ENCODE results near the gene DGKQ. TPM values are rescaled to one million over a fixed set of nuclear protein-coding genes. Genes with fewer than 3 reads are reported as not detected.

Gene DGKQ
- total and polyA plus RNA-seq, 2 of the 13 experiments (the other 11 are each of a cell fraction or from before 2014, with no cell fraction given) = 4.5 to 7.2 TPM

DNA sequence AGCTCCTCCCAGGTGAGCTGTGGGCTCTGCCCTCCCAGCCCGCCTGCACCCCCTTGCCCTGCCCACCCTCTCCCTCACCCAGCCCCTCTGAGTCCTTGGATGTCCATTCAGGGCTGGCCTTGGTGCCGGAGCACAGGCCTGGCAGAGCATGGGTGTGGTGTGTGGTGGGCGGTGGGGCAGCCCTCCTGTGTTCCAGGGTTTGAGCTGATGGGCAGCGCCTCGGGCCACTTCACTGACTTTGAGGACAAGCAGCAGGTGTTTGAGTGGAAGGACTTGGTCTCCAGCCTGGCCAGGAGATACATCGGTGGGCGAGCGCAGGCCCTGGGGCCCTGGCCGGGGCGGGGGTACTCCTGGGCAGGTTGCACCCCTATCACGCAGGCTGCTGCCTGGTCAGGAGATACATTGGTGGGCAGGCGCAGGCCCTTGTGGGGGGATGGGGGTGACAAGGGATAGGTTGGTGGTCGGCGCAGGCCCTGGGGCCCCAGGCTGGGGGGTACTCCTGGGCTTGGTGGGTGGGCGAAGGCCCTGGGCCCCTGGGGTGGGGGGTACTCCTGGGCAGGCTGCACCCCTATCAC, 27.4 kb upstream of the DGKQ start:
- CTCF ChIA-PET (ENCODE audit: low intra/inter-chr PET ratio, low total read pairs) = no interaction called here
- Histone ChIP-seq H3K9me3 (ENCODE audit: low read length) (no peaks in the 10 kb centered on the region), H3K27me3 (ENCODE audit: control insufficient read depth in 1 of 2, insufficient read depth in 2 of 2, low read length in 2 of 2) (peaks cover 11 to 35% of the 10 kb centered on the region in 2 experiments; a peak in 4 of 5 replicates), H3K27ac (ENCODE audit: extremely low read length, insufficient read depth, low read length) (no peak overlapping the region), H4K20me1 (ENCODE audit: insufficient read depth, low read length) (no peaks in the 10 kb centered on the region), H3K4me3 (replicated peaks in 1 of 3; ENCODE audit: insufficient read depth in 1 of 3, low read depth in 2 of 3, low read length in 3 of 3) (no peak overlapping the region), H3K4me1 (ENCODE audit: insufficient read depth, low read length) (peaks cover 22% of the 10 kb centered on the region), H3K9ac (ENCODE audit: insufficient read depth, low read depth, low read length) (no peak overlapping the region), H3K79me2 (ENCODE audit: insufficient read depth, low read length) (no peaks in the 10 kb centered on the region), H3K36me3 (replicated peaks in 1 of 2; ENCODE audit: control insufficient read depth in 1 of 2, insufficient read depth in 2 of 2, low read length in 2 of 2) (no peaks in the 10 kb centered on the region), H2AFZ (ENCODE audit: low read length) (no peak overlapping the region), H3K4me2 (ENCODE audit: low read depth, low read length) (no peak overlapping the region)
- TF ChIP-seq, protein P1, sequence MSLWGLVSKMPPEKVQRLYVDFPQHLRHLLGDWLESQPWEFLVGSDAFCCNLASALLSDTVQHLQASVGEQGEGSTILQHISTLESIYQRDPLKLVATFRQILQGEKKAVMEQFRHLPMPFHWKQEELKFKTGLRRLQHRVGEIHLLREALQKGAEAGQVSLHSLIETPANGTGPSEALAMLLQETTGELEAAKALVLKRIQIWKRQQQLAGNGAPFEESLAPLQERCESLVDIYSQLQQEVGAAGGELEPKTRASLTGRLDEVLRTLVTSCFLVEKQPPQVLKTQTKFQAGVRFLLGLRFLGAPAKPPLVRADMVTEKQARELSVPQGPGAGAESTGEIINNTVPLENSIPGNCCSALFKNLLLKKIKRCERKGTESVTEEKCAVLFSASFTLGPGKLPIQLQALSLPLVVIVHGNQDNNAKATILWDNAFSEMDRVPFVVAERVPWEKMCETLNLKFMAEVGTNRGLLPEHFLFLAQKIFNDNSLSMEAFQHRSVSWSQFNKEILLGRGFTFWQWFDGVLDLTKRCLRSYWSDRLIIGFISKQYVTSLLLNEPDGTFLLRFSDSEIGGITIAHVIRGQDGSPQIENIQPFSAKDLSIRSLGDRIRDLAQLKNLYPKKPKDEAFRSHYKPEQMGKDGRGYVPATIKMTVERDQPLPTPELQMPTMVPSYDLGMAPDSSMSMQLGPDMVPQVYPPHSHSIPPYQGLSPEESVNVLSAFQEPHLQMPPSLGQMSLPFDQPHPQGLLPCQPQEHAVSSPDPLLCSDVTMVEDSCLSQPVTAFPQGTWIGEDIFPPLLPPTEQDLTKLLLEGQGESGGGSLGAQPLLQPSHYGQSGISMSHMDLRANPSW (CRISPR knock-in tag; IDR thresholded peaks at IDR 0.05; ENCODE audit: borderline replicate concordance) = no peak
- POLR2A ChIA-PET = no interaction called here
- 60% methylated on average over 1 of the region's 15 CpGs for WGBS (ENCODE audit: low lambda C conversion rate)
- no peak for DNase-seq (ENCODE audit: low spot score)
- no TSS peak for BruUV-seq (replicated peaks)
- ATAC-seq = no peak
- intact Hi-C loops (cut with micrococcal nuclease; ENCODE audit: unreplicated experiment) = no loop called here
- FAIRE-seq = no peak
- in situ Hi-C loops (cut with HindIII; ENCODE audit: extremely low pct_ligation_motif_present, low pct_unique_long_range_greater_than_20kb) = no loop called here

DNA sequence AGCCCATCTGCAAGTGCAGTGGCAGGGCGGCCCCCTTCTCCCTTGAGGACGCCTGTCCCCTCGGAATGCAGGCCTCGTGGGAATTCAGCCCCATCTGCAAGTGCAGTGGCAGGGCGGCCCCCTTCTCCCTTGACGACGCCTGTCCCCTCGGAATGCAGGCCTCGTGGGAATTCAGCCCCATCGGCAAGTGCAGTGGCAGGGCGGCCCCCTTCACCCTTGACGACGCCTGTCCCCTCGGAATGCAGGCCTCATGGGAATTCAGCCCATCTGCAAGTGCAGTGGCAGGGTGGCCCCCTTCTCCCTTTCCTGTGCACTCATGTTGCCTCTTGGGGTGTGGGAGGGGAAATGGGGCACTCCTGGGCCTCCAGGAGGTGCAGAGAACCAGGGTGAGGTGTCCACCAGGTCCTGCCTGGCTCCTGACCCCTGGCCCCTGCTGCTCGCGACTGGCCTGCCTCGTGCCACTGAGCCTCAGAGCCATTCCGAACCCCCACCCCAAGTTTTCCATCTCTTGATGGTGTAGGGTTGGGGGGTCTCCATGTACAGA, 26.6 kb upstream of the DGKQ start:
- no peak overlapping the region for H3K4me2 ChIP-seq (ENCODE audit: low read depth, low read length)
- no peaks in the 10 kb centered on the region for H3K36me3 ChIP-seq (replicated peaks in 1 of 2; ENCODE audit: control insufficient read depth in 1 of 2, insufficient read depth in 2 of 2, low read length in 2 of 2)
- H4K20me1 ChIP-seq (ENCODE audit: insufficient read depth, low read length) = no peaks in the 10 kb centered on the region
- FAIRE-seq (no peak), ATAC-seq (no peak), DNase-seq (ENCODE audit: low spot score) (no peak)
- WGBS (ENCODE audit: low lambda C conversion rate) = 33% methylated on average over 4 of the region's 18 CpGs
- H2AFZ ChIP-seq (ENCODE audit: low read length) = no peak overlapping the region
- no TSS peak for BruUV-seq (replicated peaks)
- no peak for TF ChIP-seq ZNF543 (CRISPR knock-in tag; IDR thresholded peaks at IDR 0.05)
- TF ChIP-seq ZNF367 (CRISPR knock-in tag; IDR thresholded peaks at IDR 0.05; ENCODE audit: borderline replicate concordance) = no peak
- TF ChIP-seq KLF15 (CRISPR knock-in tag; IDR thresholded peaks at IDR 0.05; ENCODE audit: borderline replicate concordance) = no peak
- no peak for TF ChIP-seq ZBTB1 (CRISPR knock-in tag; IDR thresholded peaks at IDR 0.05; ENCODE audit: borderline replicate concordance)
- TF ChIP-seq CREB3 (CRISPR knock-in tag; IDR thresholded peaks at IDR 0.05) = no peak
- no peak for TF ChIP-seq TCF7L2 (IDR thresholded peaks at IDR 0.05; ENCODE audit: low read depth, low read length)
- TF ChIP-seq RFXANK (CRISPR knock-in tag; IDR thresholded peaks at IDR 0.05) = no peak
- no peak for TF ChIP-seq TFDP2 (CRISPR knock-in tag; IDR thresholded peaks at IDR 0.05)
- no peak for TF ChIP-seq ADNP (CRISPR knock-in tag; IDR thresholded peaks at IDR 0.05)
- TF ChIP-seq ELF4 (CRISPR knock-in tag; IDR thresholded peaks at IDR 0.05; ENCODE audit: borderline replicate concordance) = no peak
- no peak for TF ChIP-seq FOXC1 (CRISPR knock-in tag; IDR thresholded peaks at IDR 0.05; ENCODE audit: borderline replicate concordance)
- no peak for TF ChIP-seq ZNF558 (CRISPR knock-in tag; IDR thresholded peaks at IDR 0.05; ENCODE audit: borderline replicate concordance)
- ChIA-PET POLR2A (no interaction called here), CTCF (ENCODE audit: low intra/inter-chr PET ratio, low total read pairs) (no interaction called here)
- H3K4me3 ChIP-seq (replicated peaks in 1 of 3; ENCODE audit: insufficient read depth in 1 of 3, low read depth in 2 of 3, low read length in 3 of 3) = no peak overlapping the region
- H3K27ac ChIP-seq (ENCODE audit: extremely low read length, insufficient read depth, low read length) = no peak overlapping the region
- in situ Hi-C loops (cut with HindIII; ENCODE audit: extremely low pct_ligation_motif_present, low pct_unique_long_range_greater_than_20kb) = no loop called here
- H3K4me1 ChIP-seq (ENCODE audit: insufficient read depth, low read length) = peaks cover 30% of the 10 kb centered on the region
- H3K79me2 ChIP-seq (ENCODE audit: insufficient read depth, low read length) = no peaks in the 10 kb centered on the region
- H3K9me3 ChIP-seq (ENCODE audit: low read length) = no peaks in the 10 kb centered on the region
- no peak overlapping the region for H3K9ac ChIP-seq (ENCODE audit: insufficient read depth, low read depth, low read length)
- intact Hi-C loops (cut with micrococcal nuclease; ENCODE audit: unreplicated experiment) = no loop called here
- peaks cover 9 to 29% of the 10 kb centered on the region in 2 experiments; a peak in 4 of 5 replicates for H3K27me3 ChIP-seq (ENCODE audit: control insufficient read depth in 1 of 2, insufficient read depth in 2 of 2, low read length in 2 of 2)
